Measurements from ENCODE around the gene METTL27.

METTL27 gene

GRCh38 chr7:73871163-73872011, 29.1 kb upstream of the METTL27 start:
- POLR2A ChIA-PET = no interaction called here

GRCh38 chr7:73870041-73870492, 27.8 kb upstream of the METTL27 start:
- DNase-seq (ENCODE audit: extremely low spot score) = no peak
- TF ChIP-seq NFRKB (IDR thresholded peaks at IDR 0.05) = no peak
- TF ChIP-seq SUZ12 (IDR thresholded peaks at IDR 0.05) = no peak
- no peak for TF ChIP-seq ARNT (IDR thresholded peaks at IDR 0.05)
- no peak for TF ChIP-seq SP1 (IDR thresholded peaks at IDR 0.05)
- TF ChIP-seq ELF4 (IDR thresholded peaks at IDR 0.05) = no peak
- no peak for TF ChIP-seq CTBP1 (IDR thresholded peaks at IDR 0.05; ENCODE audit: borderline replicate concordance)
- no peak for TF ChIP-seq ZNF384 (IDR thresholded peaks at IDR 0.05)
- no peak for TF ChIP-seq TARDBP (IDR thresholded peaks at IDR 0.05)
- no peak for TF ChIP-seq FOXM1 (IDR thresholded peaks at IDR 0.05; ENCODE audit: borderline replicate concordance)
- TF ChIP-seq LEF1 (IDR thresholded peaks at IDR 0.05; ENCODE audit: borderline replicate concordance) = no peak
- POLR2A ChIA-PET = interaction anchor here (0.9 kb wide), 1 partner anchor 28 kb away, joined by 3 read pairs; the partner anchor contains the start of gene METTL27
- CTCF ChIA-PET = interaction anchor here (0.5 to 0.6 kb wide), 2 partner anchors 13 to 52 kb away, joined by 3 read pairs; no protein-coding TSS in a partner anchor

More at GRCh38 chr7:73871163-73872011, 29.1 kb upstream of the METTL27 start:
- TF ChIP-seq BHLHE40 (IDR thresholded peaks at IDR 0.05; ENCODE audit: borderline replicate concordance) (no peak), LEF1 (IDR thresholded peaks at IDR 0.05; ENCODE audit: borderline replicate concordance) (no peak), ELF4 (IDR thresholded peaks at IDR 0.05) (no peak), FOXM1 (IDR thresholded peaks at IDR 0.05; ENCODE audit: borderline replicate concordance) (no peak), ARNT (IDR thresholded peaks at IDR 0.05) (no peak), TARDBP (IDR thresholded peaks at IDR 0.05) (no peak), SUZ12 (IDR thresholded peaks at IDR 0.05) (no peak), FOXA1 (IDR thresholded peaks at IDR 0.05) (no peak), NFRKB (IDR thresholded peaks at IDR 0.05) (no peak), ZNF384 (IDR thresholded peaks at IDR 0.05) (no peak), PKNOX1 (IDR thresholded peaks at IDR 0.05) (no peak)
- DNase-seq (ENCODE audit: extremely low spot score) = no peak
- CTCF ChIA-PET = no interaction called here

GRCh38 chr7:73869011-73869798, 26.9 kb upstream of the METTL27 start:
- POLR2A ChIA-PET = no interaction called here
- no peak for DNase-seq (ENCODE audit: extremely low spot score)
- CTCF ChIA-PET = no interaction called here
- TF ChIP-seq SUZ12 (IDR thresholded peaks at IDR 0.05) (no peak), TARDBP (IDR thresholded peaks at IDR 0.05) (no peak), FOXA1 (IDR thresholded peaks at IDR 0.05) (no peak), L3MBTL2 (conservative IDR thresholded peaks at IDR 0.05) (no peak), BHLHE40 (IDR thresholded peaks at IDR 0.05; ENCODE audit: borderline replicate concordance) (no peak), FOXK2 (IDR thresholded peaks at IDR 0.05) (no peak), CTBP1 (IDR thresholded peaks at IDR 0.05; ENCODE audit: borderline replicate concordance) (no peak), NFRKB (IDR thresholded peaks at IDR 0.05) (no peak), PKNOX1 (IDR thresholded peaks at IDR 0.05) (no peak), LEF1 (IDR thresholded peaks at IDR 0.05; ENCODE audit: borderline replicate concordance) (no peak), HDGF (IDR thresholded peaks at IDR 0.05; ENCODE audit: borderline replicate concordance) (no peak), ZNF384 (IDR thresholded peaks at IDR 0.05) (no peak), ARNT (IDR thresholded peaks at IDR 0.05) (no peak), ELF4 (IDR thresholded peaks at IDR 0.05) (no peak), FOXM1 (IDR thresholded peaks at IDR 0.05; ENCODE audit: borderline replicate concordance) (no peak), SP1 (IDR thresholded peaks at IDR 0.05) (no peak)

- CTCF ChIA-PET = no interaction called here
- POLR2A ChIA-PET = no interaction called here
- DNase-seq (ENCODE audit: extremely low spot score) = no peak
- no peak for TF ChIP-seq LEF1 (IDR thresholded peaks at IDR 0.05; ENCODE audit: borderline replicate concordance)
- TF ChIP-seq FOXK2 (IDR thresholded peaks at IDR 0.05) = no peak
- no peak for TF ChIP-seq BHLHE40 (IDR thresholded peaks at IDR 0.05; ENCODE audit: borderline replicate concordance)
- TF ChIP-seq L3MBTL2 (conservative IDR thresholded peaks at IDR 0.05) = no peak
- no peak for TF ChIP-seq HDGF (IDR thresholded peaks at IDR 0.05; ENCODE audit: borderline replicate concordance)
- TF ChIP-seq CTBP1 (IDR thresholded peaks at IDR 0.05; ENCODE audit: borderline replicate concordance) = no peak
- TF ChIP-seq TARDBP (IDR thresholded peaks at IDR 0.05) = no peak
- no peak for TF ChIP-seq ARNT (IDR thresholded peaks at IDR 0.05)
- TF ChIP-seq SP1 (IDR thresholded peaks at IDR 0.05) = no peak
- no peak for TF ChIP-seq FOXM1 (IDR thresholded peaks at IDR 0.05; ENCODE audit: borderline replicate concordance)
- no peak for TF ChIP-seq PKNOX1 (IDR thresholded peaks at IDR 0.05)
- TF ChIP-seq FOXA1 (IDR thresholded peaks at IDR 0.05) = no peak
- no peak for TF ChIP-seq ELF4 (IDR thresholded peaks at IDR 0.05)
- no peak for TF ChIP-seq ZNF384 (IDR thresholded peaks at IDR 0.05)
- no peak for TF ChIP-seq NFRKB (IDR thresholded peaks at IDR 0.05)
- TF ChIP-seq SUZ12 (IDR thresholded peaks at IDR 0.05) = no peak
Measured at GRCh38 chr7:73866446-73866767, 24.1 kb upstream of the METTL27 start.

GRCh38 chr7:73865738-73866445, 23.6 kb upstream of the METTL27 start:
- DNase-seq (ENCODE audit: extremely low spot score) = no peak
- POLR2A ChIA-PET = no interaction called here
- CTCF ChIA-PET = no interaction called here
- no peak for TF ChIP-seq SP1 (IDR thresholded peaks at IDR 0.05)
- no peak for TF ChIP-seq TARDBP (IDR thresholded peaks at IDR 0.05)
- no peak for TF ChIP-seq PKNOX1 (IDR thresholded peaks at IDR 0.05)
- no peak for TF ChIP-seq FOXM1 (IDR thresholded peaks at IDR 0.05; ENCODE audit: borderline replicate concordance)
- no peak for TF ChIP-seq ELF4 (IDR thresholded peaks at IDR 0.05)
- TF ChIP-seq FOXA1 (IDR thresholded peaks at IDR 0.05) = no peak
- TF ChIP-seq CTBP1 (IDR thresholded peaks at IDR 0.05; ENCODE audit: borderline replicate concordance) = no peak
- no peak for TF ChIP-seq BHLHE40 (IDR thresholded peaks at IDR 0.05; ENCODE audit: borderline replicate concordance)
- no peak for TF ChIP-seq LEF1 (IDR thresholded peaks at IDR 0.05; ENCODE audit: borderline replicate concordance)
- TF ChIP-seq HDGF (IDR thresholded peaks at IDR 0.05; ENCODE audit: borderline replicate concordance) = no peak

All from HEK293T (cell line).